ENCODE data around the gene PDIK1L.

Gene PDIK1L

GRCh38 chr1:26110731-26111529 is 694 bp upstream of the PDIK1L start:
- no peak for TF ChIP-seq REST (IDR thresholded peaks at IDR 0.05; ENCODE audit: insufficient read depth in 1 of 2, low read depth in 2 of 2, low read length in 2 of 2)
- peak; percentile 31; the same call in 1 of the 2 replicates for TF ChIP-seq TAF1 (IDR thresholded peaks at IDR 0.05; ENCODE audit: borderline replicate concordance, insufficient read depth, low read length)
- TF ChIP-seq POLR2AphosphoS5 (IDR thresholded peaks at IDR 0.05; ENCODE audit: low read depth, low read length) = peak; percentile 49

GRCh38 chr1:26112407-26112775 is 767 bp downstream of the PDIK1L start:
- no peak for TF ChIP-seq TAF1 (IDR thresholded peaks at IDR 0.05; ENCODE audit: borderline replicate concordance, insufficient read depth, low read length)
- TF ChIP-seq REST (IDR thresholded peaks at IDR 0.05; ENCODE audit: insufficient read depth in 1 of 2, low read depth in 2 of 2, low read length in 2 of 2) = no peak
- TF ChIP-seq SIN3A (IDR thresholded peaks at IDR 0.05; ENCODE audit: borderline replicate concordance, insufficient read depth, low read length) = no peak
- TF ChIP-seq FOXP2 (optimal IDR thresholded peaks at IDR 0.05; ENCODE audit: borderline replicate concordance, extremely low read depth, extremely low read length, insufficient read depth) = no peak
- TF ChIP-seq POLR2AphosphoS5 (IDR thresholded peaks at IDR 0.05; ENCODE audit: low read depth, low read length) = no peak

GRCh38 chr1:26114165-26114927 is 2.7 kb downstream of the PDIK1L start:
- TF ChIP-seq TAF1 (IDR thresholded peaks at IDR 0.05; ENCODE audit: borderline replicate concordance, insufficient read depth, low read length) (no peak), SIN3A (IDR thresholded peaks at IDR 0.05; ENCODE audit: borderline replicate concordance, insufficient read depth, low read length) (no peak), FOXP2 (optimal IDR thresholded peaks at IDR 0.05; ENCODE audit: borderline replicate concordance, extremely low read depth, extremely low read length, insufficient read depth) (no peak), REST (IDR thresholded peaks at IDR 0.05; ENCODE audit: insufficient read depth in 1 of 2, low read depth in 2 of 2, low read length in 2 of 2) (no peak), POLR2AphosphoS5 (IDR thresholded peaks at IDR 0.05; ENCODE audit: low read depth, low read length) (no peak)

GRCh38 chr1:26119892-26120608 is 8.4 kb downstream of the PDIK1L start:
- TF ChIP-seq SIN3A (IDR thresholded peaks at IDR 0.05; ENCODE audit: borderline replicate concordance, insufficient read depth, low read length) (no peak), TAF1 (IDR thresholded peaks at IDR 0.05; ENCODE audit: borderline replicate concordance, insufficient read depth, low read length) (no peak), POLR2AphosphoS5 (IDR thresholded peaks at IDR 0.05; ENCODE audit: low read depth, low read length) (no peak), REST (IDR thresholded peaks at IDR 0.05; ENCODE audit: insufficient read depth in 1 of 2, low read depth in 2 of 2, low read length in 2 of 2) (no peak), FOXP2 (optimal IDR thresholded peaks at IDR 0.05; ENCODE audit: borderline replicate concordance, extremely low read depth, extremely low read length, insufficient read depth) (no peak)
